HG02763 (cell line): ENCODE measurements around the gene TMEM185A.
"Not testable (repeated sequence)": the region's sequence is repeated elsewhere in the genome, so short reads cannot be mapped to it uniquely, and the experiment has no call there.

Experiments used
- ATAC-seq: cut with Tn5 transposase; IDR thresholded peaks from one replicate; pipeline ENCODE4 v1.9.1; 2021; ENCODE audit warnings: mild to moderate bottlenecking, moderate library complexity; ENCODE audit not compliant: unreplicated experiment

The TMEM185A gene

GRCh38 chrX:149563359-149563758 lies 68.2 kb downstream of the TMEM185A start:
- no peak for ATAC-seq

- not testable (repeated sequence) for ATAC-seq
Observed at GRCh38 chrX:149555251-149555650, 76.3 kb downstream of the TMEM185A start.

- ATAC-seq, result not testable (repeated sequence)
Observed at GRCh38 chrX:149551939-149552248, 79.7 kb downstream of the TMEM185A start.

- not testable (repeated sequence) for ATAC-seq
Observed at GRCh38 chrX:149551245-149551938, 80.2 kb downstream of the TMEM185A start.

- ATAC-seq, result not testable (repeated sequence)
Observed at GRCh38 chrX:149550454-149550853, 81.1 kb downstream of the TMEM185A start.

- not testable (repeated sequence) for ATAC-seq
Observed at GRCh38 chrX:149549701-149550100, 81.9 kb downstream of the TMEM185A start, which contains the start of gene HSFX3. TSS of gene HSFX3 (minus strand) at chrX:149549924. CDS start at chrX:149549852, 72 bp downstream.

GRCh38 chrX:149547782-149548181 lies 83.8 kb downstream of the TMEM185A start:
- not testable (repeated sequence) for ATAC-seq

- ATAC-seq, result not testable (repeated sequence)
Observed at GRCh38 chrX:149546962-149547361, 84.6 kb downstream of the TMEM185A start.
